Left ventricle myocardium inferior (tissue), 1 donor: ENCODE results near the gene OR52A1. TPM values are rescaled to one million over a fixed set of nuclear protein-coding genes. Genes with fewer than 3 reads are reported as not detected.

Experiments
- DNase-seq: peaks from one replicate; pipeline ENCODE4 v3.0.0-alpha.2; 2020
- H3K27ac ChIP-seq: fragments of 200-600 bp; replicated peaks from 2 replicates; pipeline ENCODE4 v1.8.0; 2021
- H3K27me3 ChIP-seq: fragments of 200-600 bp; 2 replicates; pipeline ENCODE4 v1.8.0; 2021; ENCODE audit warnings: low read depth
- H3K36me3 ChIP-seq: fragments of 200-600 bp; 2 replicates; pipeline ENCODE4 v1.8.0; 2021
- H3K4me1 ChIP-seq: fragments of 200-600 bp; 2 replicates; pipeline ENCODE4 v1.8.0; 2021
- H3K4me3 ChIP-seq: fragments of 200-600 bp; 2 replicates; pipeline ENCODE4 v1.8.0; 2021; ENCODE audit warnings: mild to moderate bottlenecking, moderate library complexity
- H3K9me3 ChIP-seq: fragments of 200-600 bp; replicated peaks from 2 replicates; pipeline ENCODE4 v1.8.0; 2021
- CTCF ChIP-seq: fragments of 200-600 bp; IDR thresholded peaks from 2 replicates; pipeline ENCODE4 v1.8.0; 2021; ENCODE audit warnings: antibody characterized with exemption, mild to moderate bottlenecking, borderline replicate concordance
- intact Hi-C: fragments of 100-400 bp; cut with micrococcal nuclease; formaldehyde crosslinking; loops from one replicate; pipeline ENCODE4 v1.11.0; 2022
- total RNA-seq: library from RNA; stranded (reverse); fragmentation: NEBNext Ultra II Directional; extraction: Animal tissue kit (Norgen Biotek cat#: 25700); gene quantifications from one replicate; pipeline ENCODE4 v1.2.1, GENCODE V29; 2021
- donor health status: DM: no; HTN: yes; CAD: no; lungs with severe emphysema.

The OR52A1 gene
- total RNA-seq, 1 donor from 2014 or later, result not detected

GRCh38 chr11:5117588-5117987 lies 37.0 kb downstream of the OR52A1 start:
- Histone ChIP-seq H3K4me3 (no peak overlapping the region), H3K27ac (no peak overlapping the region), H3K27me3 (peaks cover 27% of the 10 kb centered on the region), H3K4me1 (no peaks in the 10 kb centered on the region), H3K36me3 (no peaks in the 10 kb centered on the region), H3K9me3 (no peaks in the 10 kb centered on the region)
- TF ChIP-seq CTCF, result no peak
- no peak for DNase-seq
- intact Hi-C loops, result no loop called here

- H3K27ac ChIP-seq, result no peak overlapping the region
- no peak for TF ChIP-seq CTCF
- DNase-seq, result no peak
Measured at GRCh38 chr11:5115339-5115738, 39.2 kb downstream of the OR52A1 start.

GRCh38 chr11:5107285-5107684 lies 47.3 kb downstream of the OR52A1 start:
- TF ChIP-seq CTCF, result no peak
- Histone ChIP-seq H3K27ac (no peak overlapping the region), H3K36me3 (no peaks in the 10 kb centered on the region), H3K4me1 (no peaks in the 10 kb centered on the region), H3K9me3 (no peaks in the 10 kb centered on the region), H3K4me3 (no peak overlapping the region), H3K27me3 (peaks cover 4% of the 10 kb centered on the region)
- intact Hi-C loops, result no loop called here
- DNase-seq, result no peak

More at GRCh38 chr11:5115339-5115738, 39.2 kb downstream of the OR52A1 start:
- Histone ChIP-seq H3K4me1 (no peaks in the 10 kb centered on the region), H3K27me3 (peaks cover 20% of the 10 kb centered on the region), H3K36me3 (no peaks in the 10 kb centered on the region), H3K9me3 (no peaks in the 10 kb centered on the region), H3K4me3 (no peak overlapping the region)
- intact Hi-C loops, result no loop called here

GRCh38 chr11:5103066-5103465 lies 51.5 kb downstream of the OR52A1 start:
- H3K27ac ChIP-seq, result no peak overlapping the region
- H3K9me3 ChIP-seq, result no peaks in the 10 kb centered on the region
- no peak for DNase-seq
- TF ChIP-seq CTCF, result no peak
- no peaks in the 10 kb centered on the region for H3K4me1 ChIP-seq
- H3K36me3 ChIP-seq, result no peaks in the 10 kb centered on the region
- intact Hi-C loops, result no loop called here
- H3K4me3 ChIP-seq, result no peak overlapping the region
- H3K27me3 ChIP-seq, result peaks cover 4% of the 10 kb centered on the region

GRCh38 chr11:5102246-5102645 lies 52.3 kb downstream of the OR52A1 start:
- Histone ChIP-seq H3K4me1 (no peaks in the 10 kb centered on the region), H3K27ac (no peak overlapping the region), H3K9me3 (no peaks in the 10 kb centered on the region), H3K27me3 (peaks cover 4% of the 10 kb centered on the region), H3K36me3 (no peaks in the 10 kb centered on the region), H3K4me3 (no peak overlapping the region)
- DNase-seq, result no peak
- TF ChIP-seq CTCF, result no peak
- intact Hi-C loops, result no loop called here

- DNase-seq, result no peak
- intact Hi-C loops, result no loop called here
- Histone ChIP-seq H3K4me1 (no peaks in the 10 kb centered on the region), H3K9me3 (no peaks in the 10 kb centered on the region), H3K27ac (no peak overlapping the region), H3K27me3 (no peaks in the 10 kb centered on the region), H3K36me3 (no peaks in the 10 kb centered on the region), H3K4me3 (no peak overlapping the region)
- no peak for TF ChIP-seq CTCF
Measured at GRCh38 chr11:5096011-5096410, 58.5 kb downstream of the OR52A1 start.
